HCT116 (cell line): ENCODE measurements around the gene QSOX1. TPM values are rescaled to one million over a fixed set of nuclear protein-coding genes. Genes with fewer than 3 reads are reported as not detected.
A peak's percentile ranks its signal among the peaks of the same experiment; 100 is the strongest.

ENCODE experiments used
- ATAC-seq: fragments of 200-7000 bp; cut with Tn5 transposase; 2 replicates; pipeline ENCODE4 v1.9.1; 2020; ENCODE audit warnings: mild to moderate bottlenecking, moderate library complexity
- BruUV-seq: library from RNA; stranded (reverse); fragments of 400-500 nt; replicated peaks from 2 replicates; lab custom pipeline; 2021; lab: Mats Ljungman, UMichigan
- CTCF ChIA-PET: fragments of 300-600 bp; sonication (Branson Sonifier 250); formaldehyde crosslinking; loops from one replicate; lab custom pipeline; 2021; ENCODE audit warnings: antibody characterized with exemption; lab: Charles Lee
- POLR2A ChIA-PET: fragments of 300-600, 350-600 bp; sonication (Branson Sonifier 250); formaldehyde crosslinking; loops from one replicate; lab custom pipeline; 2021; ENCODE audit warnings: antibody characterized with exemption; lab: Charles Lee
- RAD21 ChIA-PET, 2 experiments: fragments of 300-600 bp; sonication (Branson Sonifier 250); formaldehyde crosslinking; loops; one replicate each; lab custom pipeline; 2023; ENCODE audit warnings: low total read pairs in 2 of 2; ENCODE audit not compliant: uncharacterized antibody in 2 of 2, unreplicated experiment in 2 of 2, low non-redundant PET in 1 of 2; lab: Charles Lee
- DNase-seq: peaks from one replicate; pipeline ENCODE4 v3.0.0-alpha.2; 2010; ENCODE audit warnings: low read depth, low spot score
- H2AFZ ChIP-seq: fragments of 200-600 bp; shearing (Covaris generic), sonication (generic); 2 replicates; pipeline ENCODE4 v1.6.1; 2017; ENCODE audit warnings: low read depth, mixed run types, mixed read lengths, antibody characterized with exemption, low read length; ENCODE audit not compliant: poor library complexity, severe bottlenecking
- H3K27ac ChIP-seq: 2 replicates; pipeline ENCODE4 v1.5.1; 2012; ENCODE audit warnings: low read depth, low read length
- H3K27me3 ChIP-seq: fragments of 200-600 bp; sonication (generic); 2 replicates; pipeline ENCODE4 v1.6.1; 2016; ENCODE audit warnings: mixed run types, low read length, mixed read lengths; ENCODE audit not compliant: insufficient read depth
- H3K36me3 ChIP-seq, 2 experiments: fragments of 200-500 bp in 1 of 2; fragments of 200-600 bp in 1 of 2; sonication (Bioruptor generic) in 1 of 2; sonication (generic) in 1 of 2; 2 replicates each; pipeline versions ENCODE4 v1.5.1 to v1.6.1; 2014 to 2016; ENCODE audit warnings: low read length in 2 of 2, inconsistent platforms in 1 of 2, mixed read lengths in 1 of 2, mixed run types in 1 of 2; ENCODE audit not compliant: insufficient read depth in 2 of 2, control insufficient read depth in 1 of 2
- H3K4me1 ChIP-seq, 2 experiments: fragments of 200-600 bp in 1 of 2; sonication (generic) in 1 of 2; 2 replicates each; pipeline versions ENCODE4 v1.5.1 to v1.6.1; 2012 to 2017; ENCODE audit warnings: low read length in 2 of 2, inconsistent platforms in 1 of 2, mild to moderate bottlenecking in 1 of 2, mixed read lengths in 1 of 2, mixed run types in 1 of 2, moderate library complexity in 1 of 2; ENCODE audit not compliant: insufficient read depth in 2 of 2, control insufficient read depth in 1 of 2
- H3K4me2 ChIP-seq: fragments of 200-600 bp; sonication (generic); 2 replicates; pipeline ENCODE4 v1.6.1; 2017; ENCODE audit warnings: mixed run types, low read length, mixed read lengths
- H3K4me3 ChIP-seq, 2 experiments: fragments of 200-600 bp in 1 of 2; sonication (generic) in 1 of 2; replicated peaks in 1 of 2; 2 replicates each; pipeline ENCODE4 v1.5.1; 2011 to 2016; ENCODE audit warnings: low read length in 2 of 2, control low read depth in 1 of 2, low read depth in 1 of 2, mild to moderate bottlenecking in 1 of 2, mixed read lengths in 1 of 2, mixed run types in 1 of 2
- H3K79me2 ChIP-seq: fragments of 200-600 bp; sonication (generic); 2 replicates; pipeline ENCODE4 v1.6.1; 2017; ENCODE audit warnings: mild to moderate bottlenecking, mixed run types, low read length, moderate library complexity, mixed read lengths; ENCODE audit not compliant: insufficient read depth
- H3K9ac ChIP-seq: fragments of 200-600 bp; sonication (generic); 2 replicates; pipeline ENCODE4 v1.6.1; 2016; ENCODE audit warnings: low read length, mixed read lengths
- H3K9me2 ChIP-seq: fragments of 200-600 bp; sonication (generic), shearing (Covaris generic); 2 replicates; pipeline ENCODE4 v1.6.1; 2017; ENCODE audit warnings: mixed run types, mild to moderate bottlenecking, moderate library complexity; ENCODE audit not compliant: insufficient read depth
- H3K9me3 ChIP-seq, 2 experiments: fragments of 200-500 bp in 1 of 2; fragments of 200-600 bp in 1 of 2; sonication (Bioruptor generic) in 1 of 2; sonication (generic) in 1 of 2; 2 replicates each; pipeline ENCODE4 v1.6.1; 2014 to 2017; ENCODE audit warnings: low read length in 2 of 2, mixed read lengths in 2 of 2, inconsistent platforms in 1 of 2, low read depth in 1 of 2, mild to moderate bottlenecking in 1 of 2, mixed run types in 1 of 2, moderate library complexity in 1 of 2; ENCODE audit not compliant: control insufficient read depth in 1 of 2, insufficient read depth in 1 of 2
- H4K20me1 ChIP-seq: fragments of 200-600 bp; sonication (generic), shearing (Covaris generic); 2 replicates; pipeline ENCODE4 v1.6.1; 2017; ENCODE audit warnings: mixed run types, mild to moderate bottlenecking, moderate library complexity; ENCODE audit not compliant: insufficient read depth
- ATF3 ChIP-seq: IDR thresholded peaks from 2 replicates; pipeline ENCODE4 v1.6.1; 2012
- CBX3 ChIP-seq: IDR thresholded peaks from 2 replicates; pipeline ENCODE4 v1.6.1; 2012; ENCODE audit warnings: low read depth
- EGR1 ChIP-seq: IDR thresholded peaks from 2 replicates; pipeline ENCODE4 v1.6.1; 2012; ENCODE audit warnings: low read depth
- ELF1 ChIP-seq: IDR thresholded peaks from 2 replicates; pipeline ENCODE4 v1.6.1; 2012; ENCODE audit warnings: low read depth, borderline replicate concordance
- EZH2 ChIP-seq: fragments of 200-600 bp; sonication (generic); IDR thresholded peaks from 2 replicates; pipeline ENCODE4 v1.6.1; 2017; ENCODE audit warnings: antibody characterized with exemption, mixed run types
- FOSL1 ChIP-seq: IDR thresholded peaks from 2 replicates; pipeline ENCODE4 v1.6.1; 2012; ENCODE audit warnings: low read depth
- MAX ChIP-seq: IDR thresholded peaks from 2 replicates; pipeline ENCODE4 v1.6.1; 2012
- SIN3A ChIP-seq: IDR thresholded peaks from 2 replicates; pipeline ENCODE4 v1.6.1; 2012; ENCODE audit warnings: low read depth
- SRF ChIP-seq: IDR thresholded peaks from 2 replicates; pipeline ENCODE4 v1.6.1; 2012; ENCODE audit warnings: low read depth
- YY1 ChIP-seq: IDR thresholded peaks from 2 replicates; pipeline ENCODE4 v1.6.1; 2011; ENCODE audit warnings: low read length, low read depth, moderate library complexity, mild to moderate bottlenecking; ENCODE audit not compliant: insufficient replicate concordance; ENCODE audit errors: extremely low read depth
- ZBTB33 ChIP-seq: IDR thresholded peaks from 2 replicates; pipeline ENCODE4 v1.6.1; 2011; ENCODE audit warnings: mild to moderate bottlenecking, low read length, moderate library complexity; ENCODE audit not compliant: insufficient replicate concordance; ENCODE audit errors: extremely low read depth
- ZFX ChIP-seq: fragments of 450-650 bp; IDR thresholded peaks from 2 replicates; pipeline ENCODE4 v1.6.1; 2017
- ZNF274 ChIP-seq: fragments of 200-500 bp; sonication (Bioruptor generic); IDR thresholded peaks from 2 replicates; pipeline ENCODE4 v1.6.1; 2014; ENCODE audit warnings: mild to moderate bottlenecking, low read depth, low read length, inconsistent platforms
- intact Hi-C: fragments of 100-400 bp; cut with micrococcal nuclease; formaldehyde crosslinking; loops from 2 replicates; pipeline ENCODE4 v1.10.0; 2022
- total RNA-seq: library from RNA; stranded (reverse); gene quantifications from one replicate; pipeline ENCODE4 v1.2.1, GENCODE V29; 2021; ENCODE audit not compliant: unreplicated experiment
- TF ChIP-seq, protein P1 (sequence below): IDR thresholded peaks from 2 replicates; pipeline ENCODE4 v1.6.1; 2012; ENCODE audit warnings: low read depth

The QSOX1 gene
- total RNA-seq, 1 experiment from 2014 or later, result 89.2 TPM

- ChIA-PET POLR2A (interaction anchor here (0.7 to 0.9 kb wide), 3 partner anchors 44 to 767 kb away, joined by 3 to 4 read pairs (median 3); no protein-coding TSS in a partner anchor), RAD21 (no interaction called here), CTCF (interaction anchor here (0.9 to 1.3 kb wide), 2 partner anchors 17 to 21 kb away, joined by 3 to 8 read pairs; no protein-coding TSS in a partner anchor)
- peak overlapping the region; percentile 46 for H3K9ac ChIP-seq
- intact Hi-C loops, result no loop called here
- no peak overlapping the region for H3K27ac ChIP-seq
- H3K27me3 ChIP-seq, result peaks cover 3% of the 10 kb centered on the region; the same call in 1 of the 2 replicates
- DNase-seq (no peak), ATAC-seq (no peak)
- peak overlapping the region; percentile 45 to 71 for H3K4me3 ChIP-seq
- BruUV-seq, result no TSS peak
- TF ChIP-seq ZBTB33 (no peak), SIN3A (no peak), EGR1 (no peak), EZH2 (no peak), ZNF274 (no peak), CBX3 (no peak), FOSL1 (no peak), ZFX (no peak), ATF3 (no peak), SRF (no peak), MAX (no peak), ELF1 (no peak), YY1 (no peak)
- TF ChIP-seq, protein P1, sequence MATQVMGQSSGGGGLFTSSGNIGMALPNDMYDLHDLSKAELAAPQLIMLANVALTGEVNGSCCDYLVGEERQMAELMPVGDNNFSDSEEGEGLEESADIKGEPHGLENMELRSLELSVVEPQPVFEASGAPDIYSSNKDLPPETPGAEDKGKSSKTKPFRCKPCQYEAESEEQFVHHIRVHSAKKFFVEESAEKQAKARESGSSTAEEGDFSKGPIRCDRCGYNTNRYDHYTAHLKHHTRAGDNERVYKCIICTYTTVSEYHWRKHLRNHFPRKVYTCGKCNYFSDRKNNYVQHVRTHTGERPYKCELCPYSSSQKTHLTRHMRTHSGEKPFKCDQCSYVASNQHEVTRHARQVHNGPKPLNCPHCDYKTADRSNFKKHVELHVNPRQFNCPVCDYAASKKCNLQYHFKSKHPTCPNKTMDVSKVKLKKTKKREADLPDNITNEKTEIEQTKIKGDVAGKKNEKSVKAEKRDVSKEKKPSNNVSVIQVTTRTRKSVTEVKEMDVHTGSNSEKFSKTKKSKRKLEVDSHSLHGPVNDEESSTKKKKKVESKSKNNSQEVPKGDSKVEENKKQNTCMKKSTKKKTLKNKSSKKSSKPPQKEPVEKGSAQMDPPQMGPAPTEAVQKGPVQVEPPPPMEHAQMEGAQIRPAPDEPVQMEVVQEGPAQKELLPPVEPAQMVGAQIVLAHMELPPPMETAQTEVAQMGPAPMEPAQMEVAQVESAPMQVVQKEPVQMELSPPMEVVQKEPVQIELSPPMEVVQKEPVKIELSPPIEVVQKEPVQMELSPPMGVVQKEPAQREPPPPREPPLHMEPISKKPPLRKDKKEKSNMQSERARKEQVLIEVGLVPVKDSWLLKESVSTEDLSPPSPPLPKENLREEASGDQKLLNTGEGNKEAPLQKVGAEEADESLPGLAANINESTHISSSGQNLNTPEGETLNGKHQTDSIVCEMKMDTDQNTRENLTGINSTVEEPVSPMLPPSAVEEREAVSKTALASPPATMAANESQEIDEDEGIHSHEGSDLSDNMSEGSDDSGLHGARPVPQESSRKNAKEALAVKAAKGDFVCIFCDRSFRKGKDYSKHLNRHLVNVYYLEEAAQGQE, result no peak
- TF ChIP-seq, all 23 proteins: peak for 0
- no peaks in the 10 kb centered on the region for H3K36me3 ChIP-seq
- H3K4me2 ChIP-seq, result peak overlapping the region; percentile 100
- H3K9me2 ChIP-seq, result no peaks in the 10 kb centered on the region
- H2AFZ ChIP-seq, result peak overlapping the region; percentile 97
- H3K79me2 ChIP-seq, result no peaks in the 10 kb centered on the region
- no peaks in the 10 kb centered on the region for H4K20me1 ChIP-seq
- H3K4me1 ChIP-seq, result peaks cover 10 to 28% of the 10 kb centered on the region in 2 experiments
- no peaks in the 10 kb centered on the region for H3K9me3 ChIP-seq
Measured at GRCh38 chr1:180231936-180232335, 77.3 kb downstream of the QSOX1 start.
